Prostate gland (tissue), 2 donors: ENCODE data around the gene EGLN3.

ENCODE experiments used
- POLR2A ChIP-seq: fragments of 450-650 bp; IDR thresholded peaks from one replicate; pipeline ENCODE4 v1.6.1; 2016; ENCODE audit warnings: antibody characterized with exemption, mild to moderate bottlenecking
- TF ChIP-seq, protein P1 (sequence below), 4 experiments: fragments of 200-600 bp in 2 of 4; fragments of 450-650 bp in 2 of 4; sonication (generic) in 2 of 4; IDR thresholded peaks; 1 replicate in 3 of 4; 2 replicates in 1 of 4; pipeline ENCODE4 v1.5.1; 2016 to 2019; ENCODE audit warnings: antibody characterized with exemption in 4 of 4, mild to moderate bottlenecking in 2 of 4, moderate library complexity in 2 of 4

DNA sequence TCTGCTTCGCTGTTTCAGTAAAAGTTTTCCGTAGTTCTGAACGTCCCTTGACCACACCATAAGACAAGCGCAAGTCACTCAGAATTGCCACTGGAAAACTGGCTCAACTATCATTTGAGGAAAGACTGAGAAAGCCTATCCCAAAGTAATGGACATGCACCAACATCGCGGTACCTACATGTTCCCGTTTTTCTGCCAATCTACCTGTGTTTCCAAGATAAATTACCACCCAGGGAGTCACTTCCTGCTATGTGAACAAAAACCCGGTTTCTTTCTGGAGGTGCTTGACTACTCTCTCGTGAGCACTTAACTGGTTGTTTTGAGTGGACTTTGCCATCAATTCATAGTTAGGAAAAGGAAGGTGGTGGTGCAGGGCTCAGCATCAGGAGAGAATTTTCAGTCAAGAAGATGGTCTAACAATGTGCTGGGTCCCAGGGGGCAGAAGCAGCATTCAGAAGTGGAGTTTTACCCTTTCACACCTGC is 1.4 kb downstream of the EGLN3 start:
- TF ChIP-seq, protein P1, sequence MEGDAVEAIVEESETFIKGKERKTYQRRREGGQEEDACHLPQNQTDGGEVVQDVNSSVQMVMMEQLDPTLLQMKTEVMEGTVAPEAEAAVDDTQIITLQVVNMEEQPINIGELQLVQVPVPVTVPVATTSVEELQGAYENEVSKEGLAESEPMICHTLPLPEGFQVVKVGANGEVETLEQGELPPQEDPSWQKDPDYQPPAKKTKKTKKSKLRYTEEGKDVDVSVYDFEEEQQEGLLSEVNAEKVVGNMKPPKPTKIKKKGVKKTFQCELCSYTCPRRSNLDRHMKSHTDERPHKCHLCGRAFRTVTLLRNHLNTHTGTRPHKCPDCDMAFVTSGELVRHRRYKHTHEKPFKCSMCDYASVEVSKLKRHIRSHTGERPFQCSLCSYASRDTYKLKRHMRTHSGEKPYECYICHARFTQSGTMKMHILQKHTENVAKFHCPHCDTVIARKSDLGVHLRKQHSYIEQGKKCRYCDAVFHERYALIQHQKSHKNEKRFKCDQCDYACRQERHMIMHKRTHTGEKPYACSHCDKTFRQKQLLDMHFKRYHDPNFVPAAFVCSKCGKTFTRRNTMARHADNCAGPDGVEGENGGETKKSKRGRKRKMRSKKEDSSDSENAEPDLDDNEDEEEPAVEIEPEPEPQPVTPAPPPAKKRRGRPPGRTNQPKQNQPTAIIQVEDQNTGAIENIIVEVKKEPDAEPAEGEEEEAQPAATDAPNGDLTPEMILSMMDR (IDR thresholded peaks at IDR 0.05) = no peak
- no peak for TF ChIP-seq POLR2A
